GM12878 (cell line): ENCODE results near the gene NEU3. TPM values are rescaled to one million over a fixed set of nuclear protein-coding genes. Genes with fewer than 3 reads are reported as not detected.

Experiments used
- ATAC-seq: fragments of 200-7000 bp; cut with Tn5 transposase; 3 replicates; pipeline ENCODE4 v1.9.1; 2020; ENCODE audit warnings: mild to moderate bottlenecking, moderate library complexity
- BruUV-seq: library from RNA; stranded (reverse); fragments of 400-500 nt; replicated peaks from 2 replicates; lab custom pipeline; 2021; lab: Mats Ljungman, UMichigan
- CTCF ChIA-PET: fragments of 300-600 bp; sonication (Branson Sonifier 250); formaldehyde crosslinking; extraction: SDS; loops from one replicate; lab custom pipeline; 2021; ENCODE audit warnings: inconsistent platforms; lab: Yijun Ruan, JAX
- POLR2A ChIA-PET: fragments of 350-600 bp; formaldehyde crosslinking; extraction: SDS; loops from one replicate; lab custom pipeline; 2021; ENCODE audit warnings: inconsistent platforms; lab: Charles Lee
- RAD21 ChIA-PET: fragments of 300-600 bp; sonication (Branson Sonifier 250); formaldehyde crosslinking; loops from one replicate; lab custom pipeline; 2023; ENCODE audit warnings: antibody characterized with exemption; ENCODE audit not compliant: unreplicated experiment; lab: Charles Lee
- SMC1A ChIA-PET: fragments of 300-600 bp; sonication (Branson Sonifier 250); formaldehyde crosslinking; loops from one replicate; lab custom pipeline; 2023; ENCODE audit not compliant: unreplicated experiment, uncharacterized antibody; lab: Charles Lee
- DNase-seq: peaks from one replicate; pipeline ENCODE4 v3.0.0-alpha.2; 2011; ENCODE audit warnings: low read depth, low spot score
- FAIRE-seq: peaks from 3 replicates; lab custom pipeline; 2011; peaks lifted over from hg19 to GRCh38; lab: Jason Lieb, UNC
- H2AFZ ChIP-seq: 2 replicates; pipeline ENCODE4 v1.6.0; 2011; ENCODE audit warnings: low read depth, low read length, control low read depth; ENCODE audit not compliant: control insufficient read depth
- H3K27ac ChIP-seq: 2 replicates; pipeline ENCODE4 v1.5.1; 2011; ENCODE audit warnings: control low read depth; ENCODE audit not compliant: control insufficient read depth, insufficient read depth
- H3K27me3 ChIP-seq, 2 experiments: replicated peaks in 1 of 2; 2 replicates each; pipeline versions ENCODE4 v1.6.0 to v1.6.1; 2011; ENCODE audit warnings: low read length in 1 of 2; ENCODE audit not compliant: control insufficient read depth in 2 of 2, insufficient read depth in 2 of 2
- H3K36me3 ChIP-seq, 2 experiments: 2 replicates each; pipeline ENCODE4 v1.5.1; 2011; ENCODE audit warnings: low read length in 1 of 2; ENCODE audit not compliant: control insufficient read depth in 2 of 2, insufficient read depth in 2 of 2
- H3K4me1 ChIP-seq: 2 replicates; pipeline ENCODE4 v1.6.1; 2011; ENCODE audit warnings: mild to moderate bottlenecking, low read length, moderate library complexity, mixed read lengths; ENCODE audit not compliant: control insufficient read depth, insufficient read depth
- H3K4me2 ChIP-seq: 2 replicates; pipeline ENCODE4 v1.6.0; 2011; ENCODE audit warnings: control low read depth; ENCODE audit not compliant: control insufficient read depth, insufficient read depth
- H3K4me3 ChIP-seq: fragments of 200-600 bp; sonication (generic); 2 replicates; pipeline ENCODE4 v1.5.1; 2016
- H3K79me2 ChIP-seq: 2 replicates; pipeline ENCODE4 v1.6.0; 2011; ENCODE audit warnings: low read length; ENCODE audit not compliant: control insufficient read depth, insufficient read depth
- H3K9ac ChIP-seq: 2 replicates; pipeline ENCODE4 v1.8.0; 2011; ENCODE audit warnings: low read length, control low read depth, mixed read lengths; ENCODE audit not compliant: control insufficient read depth, insufficient read depth
- H3K9me3 ChIP-seq: replicated peaks from 3 replicates; pipeline ENCODE4 v1.5.1; 2011; ENCODE audit warnings: mild to moderate bottlenecking, low read length; ENCODE audit not compliant: control insufficient read depth, insufficient read depth
- H4K20me1 ChIP-seq: 2 replicates; pipeline ENCODE4 v1.6.0; 2011; ENCODE audit not compliant: control insufficient read depth, insufficient read depth
- CUX1 ChIP-seq: IDR thresholded peaks from 2 replicates; pipeline ENCODE4 v1.6.1; 2012; ENCODE audit warnings: improper control_type of control experiment, low read depth, low read length; ENCODE audit not compliant: insufficient replicate concordance
- WGBS: methylation state at CpG from one replicate; pipeline ENCODE4 v1.1.6; 2016; ENCODE audit warnings: low lambda C conversion rate; ENCODE audit not compliant: insufficient replicate concordance, insufficient coverage; ENCODE audit errors: missing lambda C conversion rate; 5-methylcytosine and 5-hydroxymethylcytosine counted together
- in situ Hi-C: fragments of 300-500 bp; cut with MboI; formaldehyde crosslinking; loops from 9 replicates; pipeline ENCODE4 v1.14.3; 2018; ENCODE audit warnings: mixed read lengths
- intact Hi-C: fragments of 100-400 bp; cut with micrococcal nuclease; formaldehyde crosslinking; loops from one replicate; pipeline ENCODE4 v1.14.2; 2022; ENCODE audit not compliant: unreplicated experiment
- polyA plus RNA-seq, 11 experiments: library from polyadenylated mRNA; depleted of rRNA in 4 of 11; unstranded in 6 of 11; stranded (reverse) in 5 of 11; fragments of >200 nt; fragmentation: Nextera tagmentation in 4 of 11; fragmentation: Illumina TruSeq in 1 of 11; extraction: Ambion mirVana in 4 of 11; extraction: Trizol in 1 of 11; gene quantifications; 1 replicate in 1 of 11; 2 replicates in 10 of 11; pipeline versions ENCODE4 v1.2.1 to v1.2.3, GENCODE V29; 2011 to 2016; ENCODE audit warnings: inconsistent platforms in 2 of 11, missing spikeins in 2 of 11, low read depth in 1 of 11
- total RNA-seq, 4 experiments: library from RNA; depleted of rRNA in 3 of 4; stranded (reverse); fragments of >200 nt in 3 of 4; fragmentation: Illumina TruSeq in 1 of 4; extraction: Trizol in 1 of 4; gene quantifications; 2 replicates each; pipeline versions ENCODE4 v1.2.1 to v1.2.3, GENCODE V29; 2013 to 2021

The NEU3 gene
- total and polyA plus RNA-seq, 10 of the 15 experiments (the other 5 are each of a cell fraction or from before 2014, with no cell fraction given): 2.5 to 20.3 (median 13.4) TPM

GRCh38 chr11:75028724-75029123 is 40.0 kb downstream of the NEU3 start:
- intact Hi-C loops: no loop called here
- Histone ChIP-seq H3K4me3 (no peak overlapping the region), H3K4me1 (no peaks in the 10 kb centered on the region), H3K9me3 (no peaks in the 10 kb centered on the region), H3K27ac (no peak overlapping the region), H3K9ac (no peak overlapping the region), H3K79me2 (no peaks in the 10 kb centered on the region), H2AFZ (no peak overlapping the region), H3K4me2 (no peak overlapping the region), H4K20me1 (no peaks in the 10 kb centered on the region), H3K36me3 (no peaks in the 10 kb centered on the region), H3K27me3 (no peaks in the 10 kb centered on the region)
- FAIRE-seq (no peak), ATAC-seq (no peak), DNase-seq (no peak)
- 54% methylated on average over 2 of the region's 2 CpGs for whole genome bisulfite sequencing
- POLR2A ChIA-PET: no interaction called here
- RAD21 ChIA-PET: interaction anchor here (1.8 kb wide), 1 partner anchor 176 kb away, joined by 5 read pairs; no protein-coding TSS in a partner anchor
- CTCF ChIA-PET: interaction anchor here (1.5 to 4.7 kb wide), 4 partner anchors 19 to 213 kb away, joined by 3 to 44 read pairs (median 8); no protein-coding TSS in a partner anchor
- BruUV-seq: no TSS peak
- TF ChIP-seq CUX1: no peak
- TF ChIP-seq, all 136 proteins: peak for 0
- SMC1A ChIA-PET: interaction anchor here (0.8 to 1.0 kb wide), 4 partner anchors 13 to 177 kb away, joined by 3 to 5 read pairs (median 3); no protein-coding TSS in a partner anchor
- in situ Hi-C loops: loop anchor here (5.0 kb wide), 1 partner anchor 96 kb away; no protein-coding TSS in a partner anchor
